ENCODE measurements around the gene PRDX2. TPM values are rescaled to one million over a fixed set of nuclear protein-coding genes. Genes with fewer than 3 reads are reported as not detected.

PRDX2 gene
- polyA plus RNA-seq, 4 donors = 294 to 388 (median 320) TPM

GRCh38 chr19:12783291-12783848, 18.2 kb downstream of the PRDX2 start:
- DNase-seq (ENCODE audit: low read depth in 4 of 4, low spot score in 2 of 4) = no peak

- no peak for DNase-seq (ENCODE audit: low read depth in 4 of 4, low spot score in 2 of 4)
Observed at GRCh38 chr19:12782424-12783290, 18.9 kb downstream of the PRDX2 start.

- DNase-seq (ENCODE audit: low read depth in 4 of 4, low spot score in 2 of 4) = no peak
Observed at GRCh38 chr19:12782174-12782423, 19.5 kb downstream of the PRDX2 start.

- no peak for DNase-seq (ENCODE audit: low read depth in 4 of 4, low spot score in 2 of 4)
Observed at GRCh38 chr19:12779162-12779993, 22.2 kb downstream of the PRDX2 start.

- no peak for DNase-seq (ENCODE audit: low read depth in 4 of 4, low spot score in 2 of 4)
Observed at GRCh38 chr19:12778905-12779161, 22.8 kb downstream of the PRDX2 start.

GRCh38 chr19:12778017-12778904, 23.3 kb downstream of the PRDX2 start:
- no peak for DNase-seq (ENCODE audit: low read depth in 4 of 4, low spot score in 2 of 4)

GRCh38 chr19:12777217-12778016, 24.2 kb downstream of the PRDX2 start:
- DNase-seq (ENCODE audit: low read depth in 4 of 4, low spot score in 2 of 4) = no peak

GRCh38 chr19:12774588-12775555, 26.7 kb downstream of the PRDX2 start, which contains the start of gene HOOK2:
Gene HOOK2, minus strand, starts transcription at chr19:12775552. Its CDS starts 103 bp downstream, at chr19:12775449.
- no peak for DNase-seq (ENCODE audit: low read depth in 4 of 4, low spot score in 2 of 4)

GRCh38 chr19:12773571-12773970, 28.0 kb downstream of the PRDX2 start:
- no peak for DNase-seq (ENCODE audit: low read depth in 4 of 4, low spot score in 2 of 4)

GRCh38 chr19:12772323-12772722, 29.3 kb downstream of the PRDX2 start:
- DNase-seq (ENCODE audit: low read depth in 4 of 4, low spot score in 2 of 4) = no peak

GRCh38 chr19:12770922-12771321, 30.7 kb downstream of the PRDX2 start:
- DNase-seq (ENCODE audit: low read depth in 4 of 4, low spot score in 2 of 4) = no peak

- DNase-seq (ENCODE audit: low read depth in 4 of 4, low spot score in 2 of 4) = no peak
Observed at GRCh38 chr19:12769689-12770088, 31.9 kb downstream of the PRDX2 start.

GRCh38 chr19:12767666-12768065, 33.9 kb downstream of the PRDX2 start:
- DNase-seq (ENCODE audit: low read depth in 4 of 4, low spot score in 2 of 4) = no peak

GRCh38 chr19:12767150-12767549, 34.5 kb downstream of the PRDX2 start:
- no peak for DNase-seq (ENCODE audit: low read depth in 4 of 4, low spot score in 2 of 4)

- no peak for DNase-seq (ENCODE audit: low read depth in 4 of 4, low spot score in 2 of 4)
Observed at GRCh38 chr19:12766051-12766521, 35.5 kb downstream of the PRDX2 start.

- DNase-seq (ENCODE audit: low read depth in 4 of 4, low spot score in 2 of 4) = no peak
Observed at GRCh38 chr19:12764698-12765097, 36.9 kb downstream of the PRDX2 start.

GRCh38 chr19:12763100-12763499, 38.5 kb downstream of the PRDX2 start:
- no peak for DNase-seq (ENCODE audit: low read depth in 4 of 4, low spot score in 2 of 4)

- DNase-seq (ENCODE audit: low read depth in 4 of 4, low spot score in 2 of 4) = no peak
Observed at GRCh38 chr19:12759686-12760085, 41.9 kb downstream of the PRDX2 start.

Data from left renal cortex interstitium (tissue), 4 donors.